Skeletal muscle satellite cell (primary cell): ENCODE results near the gene SURF1. TPM values are rescaled to one million over a fixed set of nuclear protein-coding genes. Genes with fewer than 3 reads are reported as not detected.
A peak's percentile ranks its signal among the peaks of the same experiment; 100 is the strongest.

Source experiments
- H3K27me3 ChIP-seq: 2 replicates; pipeline ENCODE4 v1.7.0; 2013; ENCODE audit warnings: low read length; ENCODE audit not compliant: control insufficient read depth, insufficient read depth
- H3K36me3 ChIP-seq: 2 replicates; pipeline ENCODE4 v1.7.0; 2013; ENCODE audit warnings: mild to moderate bottlenecking, control low read depth, low read length; ENCODE audit not compliant: insufficient read depth
- H3K4me1 ChIP-seq: 2 replicates; pipeline ENCODE4 v1.7.0; 2013; ENCODE audit warnings: low read length; ENCODE audit not compliant: control insufficient read depth, insufficient read depth
- H3K4me2 ChIP-seq: 2 replicates; pipeline ENCODE4 v1.7.0; 2013; ENCODE audit warnings: mild to moderate bottlenecking, low read length
- H3K4me3 ChIP-seq: 2 replicates; pipeline ENCODE4 v1.7.0; 2013; ENCODE audit warnings: low read length
- H3K9ac ChIP-seq: 2 replicates; pipeline ENCODE4 v1.7.0; 2013; ENCODE audit warnings: mild to moderate bottlenecking, low read depth, low read length, moderate library complexity
- H3K9me3 ChIP-seq: replicated peaks from 2 replicates; pipeline ENCODE4 v1.7.0; 2013; ENCODE audit warnings: mild to moderate bottlenecking, control low read depth, low read length
- total RNA-seq: library from RNA; depleted of rRNA; stranded (reverse); fragments of >200 nt; gene quantifications from 2 replicates; pipeline ENCODE4 v1.2.3, GENCODE V29; 2012; rRNA removed

The SURF1 gene, protein sequence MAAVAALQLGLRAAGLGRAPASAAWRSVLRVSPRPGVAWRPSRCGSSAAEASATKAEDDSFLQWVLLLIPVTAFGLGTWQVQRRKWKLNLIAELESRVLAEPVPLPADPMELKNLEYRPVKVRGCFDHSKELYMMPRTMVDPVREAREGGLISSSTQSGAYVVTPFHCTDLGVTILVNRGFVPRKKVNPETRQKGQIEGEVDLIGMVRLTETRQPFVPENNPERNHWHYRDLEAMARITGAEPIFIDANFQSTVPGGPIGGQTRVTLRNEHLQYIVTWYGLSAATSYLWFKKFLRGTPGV
- total RNA-seq, result 15.1 and 15.5 TPM in 2 replicates

DNA sequence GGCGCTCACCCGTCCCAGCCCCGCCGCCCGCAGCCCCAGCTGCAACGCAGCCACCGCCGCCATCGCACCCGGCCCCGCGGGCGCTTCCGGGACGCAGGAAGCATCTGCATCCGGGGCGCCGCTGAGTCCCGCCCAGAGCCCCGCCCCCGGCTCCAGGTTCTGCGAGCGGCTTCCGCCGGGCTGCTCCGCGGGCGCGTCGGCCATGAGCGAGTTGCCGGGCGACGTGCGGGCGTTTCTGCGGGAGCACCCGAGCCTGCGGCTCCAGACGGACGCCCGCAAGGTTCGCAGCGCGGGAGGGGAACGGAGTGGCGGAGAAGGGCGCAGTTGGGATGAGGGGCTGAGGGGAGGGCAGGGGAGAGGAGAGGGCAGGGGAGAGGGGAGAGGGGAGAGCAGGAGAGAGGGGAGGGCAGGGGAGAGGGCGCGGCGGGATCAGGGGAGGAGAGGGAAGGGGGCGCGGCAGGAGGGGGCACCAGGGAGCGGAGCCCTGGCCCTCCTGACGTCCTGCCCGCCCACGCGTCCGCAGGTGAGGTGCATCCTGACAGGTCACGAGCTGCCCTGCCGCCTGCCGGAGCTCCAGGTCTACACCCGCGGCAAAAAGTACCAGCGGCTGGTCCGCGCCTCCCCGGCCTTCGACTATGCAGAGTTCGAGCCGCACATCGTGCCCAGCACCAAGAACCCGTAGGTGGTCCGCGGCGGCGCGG lies at the start of gene SURF1, which contains the start of gene SURF2:
Gene SURF1 (minus strand): TSS at position 97 of the 701 bp plus-strand sequence. CDS start 34 bp downstream, at position 63.
Gene SURF2 (plus strand): TSS at position 160 of the 701 bp plus-strand sequence. CDS start 43 bp downstream, at position 203.
- H3K4me2 ChIP-seq, result peak within 1 kb of the TSS; percentile 96
- H3K27me3 ChIP-seq, result no peaks in the 10 kb centered on the region
- H3K9me3 ChIP-seq, result no peaks in the 10 kb centered on the region
- H3K4me3 ChIP-seq, result peak within 1 kb of the TSS; percentile 90
- peaks cover 35% of the 10 kb centered on the region for H3K4me1 ChIP-seq
- peaks cover 45% of the 10 kb centered on the region for H3K36me3 ChIP-seq
- H3K9ac ChIP-seq, result peak within 1 kb of the TSS; percentile 88

DNA sequence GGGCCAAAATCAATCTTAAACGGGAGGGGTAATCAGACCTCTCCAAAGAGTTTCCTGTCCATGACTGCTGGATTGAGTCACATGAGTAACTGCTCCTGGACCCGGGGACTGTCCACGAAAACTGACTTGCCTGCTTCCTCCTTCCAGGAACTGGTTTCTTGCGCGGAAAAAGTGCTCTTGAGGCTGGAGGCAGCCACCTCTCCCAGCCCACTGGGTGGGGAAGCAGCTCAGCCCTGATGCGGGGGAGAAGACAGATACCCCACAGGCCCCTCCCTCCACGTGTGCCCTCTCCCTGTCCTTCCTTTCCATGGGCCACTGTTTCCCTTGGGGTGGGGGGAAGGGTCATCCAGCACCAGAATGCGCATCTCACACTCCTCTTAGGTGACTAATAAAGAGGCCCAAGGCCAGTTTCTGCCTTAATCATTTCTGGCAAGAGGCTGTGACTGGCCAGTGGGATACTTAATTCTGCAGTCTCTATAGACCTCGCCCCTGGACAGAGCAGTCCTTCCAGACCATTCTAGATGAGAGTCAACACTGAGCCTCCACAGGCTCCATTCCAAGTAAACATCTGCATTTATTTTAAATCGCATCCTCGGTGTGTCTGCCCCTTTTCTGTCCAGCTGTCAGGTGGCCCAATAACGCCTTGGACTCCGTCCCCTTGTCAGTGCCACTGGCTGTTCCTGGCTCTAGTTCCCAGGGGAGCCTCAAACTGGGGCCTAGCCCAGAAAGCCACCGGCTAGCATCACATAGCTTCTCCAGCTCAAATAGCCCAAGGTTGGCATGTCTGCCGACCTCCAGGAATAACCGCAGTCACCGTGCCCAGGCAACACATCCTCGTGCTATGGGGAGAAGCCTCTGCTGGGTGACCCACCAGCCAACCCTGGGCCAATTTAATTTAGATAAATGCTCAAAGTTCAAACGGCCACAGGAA lies 49.5 kb upstream of the SURF1 start:
- no peak overlapping the region for H3K4me3 ChIP-seq
- no peak overlapping the region for H3K4me2 ChIP-seq
- no peaks in the 10 kb centered on the region for H3K27me3 ChIP-seq
- H3K9me3 ChIP-seq, result no peaks in the 10 kb centered on the region
- H3K9ac ChIP-seq, result no peak overlapping the region
- peaks cover 7% of the 10 kb centered on the region for H3K4me1 ChIP-seq
- peaks cover 55% of the 10 kb centered on the region for H3K36me3 ChIP-seq

DNA sequence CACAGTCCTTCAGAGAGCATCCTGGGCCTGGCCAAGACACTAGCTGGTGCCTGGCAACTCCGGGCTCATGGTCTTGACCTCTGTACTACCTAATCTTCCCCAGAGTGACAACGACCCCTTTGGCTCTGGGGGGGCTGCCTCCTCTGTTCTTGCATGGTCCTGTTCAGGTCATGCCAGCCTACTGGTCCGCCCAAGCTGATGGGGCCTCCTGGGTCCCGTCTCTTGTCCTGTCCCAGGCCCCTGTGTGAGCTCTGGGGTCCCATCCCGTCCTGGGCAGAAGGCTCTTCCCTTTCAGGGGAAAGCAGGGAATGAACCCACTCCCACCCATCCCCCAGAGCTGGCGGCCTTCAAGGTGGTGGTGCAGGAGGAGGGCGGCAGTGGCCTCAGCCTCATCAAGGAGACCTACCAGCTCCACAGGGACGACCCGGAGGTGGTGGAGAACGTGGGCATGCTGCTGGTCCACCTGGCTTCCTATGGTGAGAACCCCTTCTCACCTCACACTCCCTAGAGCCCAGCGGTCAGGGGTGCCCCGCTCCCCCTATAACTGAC lies 48.2 kb upstream of the SURF1 start:
- H3K9ac ChIP-seq, result no peak overlapping the region
- peaks cover 44% of the 10 kb centered on the region for H3K36me3 ChIP-seq

DNA sequence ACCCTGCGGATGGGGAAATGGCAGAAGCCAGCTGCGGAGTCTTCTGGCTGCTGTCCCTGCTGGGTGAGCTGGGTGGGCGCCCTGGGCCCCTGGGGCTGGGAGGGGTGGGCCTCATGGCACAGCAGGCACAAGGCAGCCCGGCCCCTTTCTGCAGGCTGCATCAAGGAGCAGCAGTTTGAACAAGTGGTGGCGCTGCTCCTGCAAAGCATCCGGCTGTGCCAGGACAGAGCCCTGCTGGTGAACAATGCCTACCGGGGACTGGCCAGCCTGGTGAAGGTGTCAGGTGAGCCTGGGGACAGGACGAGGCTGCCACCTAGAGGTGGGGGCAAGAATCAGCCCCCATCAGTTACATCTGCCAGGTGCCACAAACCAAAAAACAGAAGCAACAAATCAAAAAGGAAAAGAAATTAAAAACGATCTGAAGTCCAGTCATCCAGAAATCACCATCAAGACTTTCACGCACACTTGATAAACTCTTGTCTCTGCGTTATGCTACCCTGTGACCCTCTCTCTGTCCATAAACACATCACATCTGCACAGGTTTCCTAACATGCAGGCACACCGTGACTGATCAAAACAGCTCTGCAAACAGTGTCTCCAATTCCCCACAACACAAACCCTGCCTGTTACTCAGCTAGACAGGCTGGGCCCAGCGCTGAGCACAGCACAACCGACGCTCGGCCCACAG lies 47.6 kb upstream of the SURF1 start:
- peaks cover 39% of the 10 kb centered on the region for H3K36me3 ChIP-seq
- H3K27me3 ChIP-seq, result no peaks in the 10 kb centered on the region
- H3K9ac ChIP-seq, result no peak overlapping the region

More for the DNA sequence above, 48.2 kb upstream of the SURF1 start:
- Histone ChIP-seq H3K27me3 (no peaks in the 10 kb centered on the region), H3K4me1 (peaks cover 7% of the 10 kb centered on the region), H3K4me3 (no peak overlapping the region), H3K4me2 (no peak overlapping the region), H3K9me3 (no peaks in the 10 kb centered on the region)

DNA sequence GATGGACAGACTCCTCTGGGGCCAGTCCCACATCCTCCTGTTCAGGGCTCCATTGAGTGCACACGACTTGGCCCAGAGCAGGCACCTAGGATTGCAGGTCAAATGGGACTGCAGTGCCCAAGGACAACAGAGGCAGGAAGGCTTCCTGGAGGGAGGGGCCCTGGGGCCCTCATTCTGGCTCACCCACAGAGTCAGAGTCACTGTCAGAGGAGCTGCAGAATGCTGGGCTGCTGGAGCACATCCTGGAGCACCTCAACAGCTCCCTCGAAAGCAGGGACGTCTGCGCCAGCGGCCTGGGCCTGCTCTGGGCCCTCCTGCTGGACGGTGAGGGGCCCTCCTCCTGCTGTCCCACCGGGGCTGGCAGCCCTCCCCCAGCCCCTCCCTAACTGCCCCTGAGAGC lies 46.4 kb upstream of the SURF1 start:
- H3K4me3 ChIP-seq, result no peak overlapping the region
- no peak overlapping the region for H3K4me2 ChIP-seq
- peaks cover 31% of the 10 kb centered on the region for H3K36me3 ChIP-seq
- H3K27me3 ChIP-seq, result peaks cover 9% of the 10 kb centered on the region
- no peaks in the 10 kb centered on the region for H3K9me3 ChIP-seq
- no peak overlapping the region for H3K9ac ChIP-seq
- H3K4me1 ChIP-seq, result peaks cover 7% of the 10 kb centered on the region

More for the DNA sequence above, 47.6 kb upstream of the SURF1 start:
- H3K4me2 ChIP-seq, result no peak overlapping the region
- no peaks in the 10 kb centered on the region for H3K9me3 ChIP-seq
- H3K4me3 ChIP-seq, result no peak overlapping the region
- H3K4me1 ChIP-seq, result peaks cover 7% of the 10 kb centered on the region

DNA sequence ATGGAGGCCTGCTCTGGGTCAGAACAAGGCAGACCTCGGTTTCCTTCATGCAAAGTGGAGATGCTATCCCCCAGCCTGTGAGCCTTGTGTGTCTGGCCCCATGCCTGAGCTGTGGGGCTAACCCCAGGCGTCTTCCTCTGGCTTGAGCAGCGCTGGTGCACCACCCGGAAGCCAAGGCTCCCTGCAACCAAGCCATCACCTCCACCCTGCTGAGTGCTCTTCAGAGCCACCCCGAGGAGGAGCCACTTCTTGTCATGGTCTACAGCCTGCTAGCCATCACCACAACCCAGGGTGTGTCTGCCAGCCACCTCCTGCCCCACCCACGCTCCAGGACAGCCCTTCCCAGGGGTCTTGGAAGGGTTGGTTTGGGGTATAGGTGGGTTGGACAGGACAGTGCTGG lies 45.3 kb upstream of the SURF1 start:
- Histone ChIP-seq H3K27me3 (peaks cover 19% of the 10 kb centered on the region), H3K36me3 (peaks cover 21% of the 10 kb centered on the region), H3K9me3 (no peaks in the 10 kb centered on the region), H3K4me2 (no peak overlapping the region), H3K9ac (no peak overlapping the region), H3K4me3 (no peak overlapping the region), H3K4me1 (peaks cover 7% of the 10 kb centered on the region)

DNA sequence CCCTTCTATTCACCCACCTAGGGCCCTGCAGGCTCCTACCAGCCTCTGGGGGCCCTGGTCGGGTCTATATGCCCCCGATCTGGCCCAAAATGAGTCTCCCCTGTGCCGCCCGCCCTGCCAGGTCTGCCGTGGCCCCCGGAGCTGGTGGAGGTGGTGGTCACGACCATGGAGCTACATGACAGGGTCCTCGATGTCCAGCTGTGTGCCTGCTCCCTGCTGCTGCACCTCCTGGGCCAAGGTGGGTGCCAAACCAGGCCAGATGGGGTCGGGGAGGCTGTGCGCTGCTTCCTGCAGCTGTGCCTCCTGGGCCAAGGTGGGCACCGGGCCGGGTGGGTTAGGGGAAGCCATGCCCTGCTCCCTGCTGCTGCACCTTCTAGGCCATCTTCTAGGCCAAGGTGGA lies 44.0 kb upstream of the SURF1 start:
- no peak overlapping the region for H3K4me3 ChIP-seq
- H3K4me2 ChIP-seq, result no peak overlapping the region
- H3K4me1 ChIP-seq, result no peaks in the 10 kb centered on the region
- no peak overlapping the region for H3K9ac ChIP-seq
- peaks cover 30% of the 10 kb centered on the region for H3K27me3 ChIP-seq
- H3K36me3 ChIP-seq, result peaks cover 8% of the 10 kb centered on the region
- H3K9me3 ChIP-seq, result no peaks in the 10 kb centered on the region

DNA sequence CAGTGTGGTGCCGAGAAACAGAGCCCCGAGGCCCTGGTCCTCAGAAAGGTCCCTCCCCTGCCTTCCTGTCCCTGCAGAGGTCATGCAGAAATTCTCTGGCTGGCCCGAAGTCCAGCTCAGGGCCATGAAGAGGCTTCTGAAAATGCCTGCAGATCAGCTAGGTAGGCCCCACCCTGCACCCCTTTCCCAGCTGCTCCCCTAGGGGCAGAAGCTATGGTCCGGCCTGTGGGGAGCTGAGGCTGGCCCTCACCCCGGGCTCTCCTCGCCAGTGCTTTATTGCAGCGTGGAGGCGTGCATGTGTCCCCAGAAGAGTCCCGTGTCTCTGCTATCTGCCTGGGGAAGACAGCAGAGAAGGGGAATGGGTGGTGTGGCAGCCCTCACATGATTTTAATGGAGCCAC lies 41.6 kb upstream of the SURF1 start:
- Histone ChIP-seq H3K4me3 (no peak overlapping the region), H3K36me3 (no peaks in the 10 kb centered on the region), H3K9me3 (no peaks in the 10 kb centered on the region), H3K9ac (no peak overlapping the region), H3K27me3 (peaks cover 46% of the 10 kb centered on the region), H3K4me1 (no peaks in the 10 kb centered on the region), H3K4me2 (no peak overlapping the region)

DNA sequence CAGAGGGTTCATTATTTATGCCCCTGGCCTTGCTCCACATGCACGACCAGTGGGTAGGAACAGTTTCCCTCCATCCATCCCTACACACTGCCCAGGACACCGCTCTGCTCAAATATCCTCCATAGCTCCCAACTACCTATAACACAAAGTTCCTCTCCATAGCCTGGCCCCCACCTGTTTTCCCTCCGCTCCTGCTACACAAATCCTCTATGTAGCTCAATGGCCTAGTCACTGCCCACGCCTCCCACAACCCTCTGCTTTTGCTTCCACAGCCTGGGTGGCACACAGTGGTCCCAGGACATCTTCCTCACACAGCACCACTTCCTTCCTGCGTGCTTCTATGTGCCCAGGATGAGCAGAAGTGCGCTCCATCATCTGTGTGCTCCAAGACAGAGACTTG lies 41.1 kb upstream of the SURF1 start:
- H3K4me2 ChIP-seq, result no peak overlapping the region
- no peak overlapping the region for H3K9ac ChIP-seq
- H3K27me3 ChIP-seq, result peaks cover 46% of the 10 kb centered on the region
- H3K36me3 ChIP-seq, result no peaks in the 10 kb centered on the region
- H3K4me1 ChIP-seq, result no peaks in the 10 kb centered on the region
- no peak overlapping the region for H3K4me3 ChIP-seq
- no peaks in the 10 kb centered on the region for H3K9me3 ChIP-seq

DNA sequence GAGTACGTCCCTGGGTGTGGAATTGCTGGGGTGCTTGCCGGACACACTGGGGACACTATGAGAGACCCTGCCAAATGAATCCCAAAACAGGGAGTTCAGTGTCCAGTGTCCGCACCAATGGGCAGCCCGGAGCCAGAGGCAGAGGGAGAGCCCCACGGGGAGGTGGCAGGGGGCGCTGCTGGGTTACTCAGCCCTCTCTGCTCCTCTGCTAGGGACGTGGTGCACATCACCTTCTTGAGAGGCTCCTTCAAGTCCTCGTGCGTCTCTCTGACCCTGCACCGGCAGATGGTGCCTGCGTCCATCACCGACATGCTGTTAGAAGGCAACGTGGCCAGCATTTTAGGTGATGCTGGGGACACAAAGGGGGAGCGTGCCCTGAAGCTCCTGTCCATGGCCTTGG lies 40.7 kb upstream of the SURF1 start:
- Histone ChIP-seq H3K36me3 (no peaks in the 10 kb centered on the region), H3K4me2 (no peak overlapping the region), H3K4me3 (no peak overlapping the region), H3K27me3 (peaks cover 46% of the 10 kb centered on the region), H3K9ac (no peak overlapping the region), H3K9me3 (no peaks in the 10 kb centered on the region), H3K4me1 (no peaks in the 10 kb centered on the region)
